Stimulated activated naive CD4-positive, alpha-beta T cell (primary cell): Measurements from ENCODE around the gene MATCAP1.

ENCODE experiments used
- DNase-seq, 6 experiments: peaks; one replicate each; lab custom pipeline; 2025; lab: John Stamatoyannopoulos, UW

MATCAP1 gene

DNA sequence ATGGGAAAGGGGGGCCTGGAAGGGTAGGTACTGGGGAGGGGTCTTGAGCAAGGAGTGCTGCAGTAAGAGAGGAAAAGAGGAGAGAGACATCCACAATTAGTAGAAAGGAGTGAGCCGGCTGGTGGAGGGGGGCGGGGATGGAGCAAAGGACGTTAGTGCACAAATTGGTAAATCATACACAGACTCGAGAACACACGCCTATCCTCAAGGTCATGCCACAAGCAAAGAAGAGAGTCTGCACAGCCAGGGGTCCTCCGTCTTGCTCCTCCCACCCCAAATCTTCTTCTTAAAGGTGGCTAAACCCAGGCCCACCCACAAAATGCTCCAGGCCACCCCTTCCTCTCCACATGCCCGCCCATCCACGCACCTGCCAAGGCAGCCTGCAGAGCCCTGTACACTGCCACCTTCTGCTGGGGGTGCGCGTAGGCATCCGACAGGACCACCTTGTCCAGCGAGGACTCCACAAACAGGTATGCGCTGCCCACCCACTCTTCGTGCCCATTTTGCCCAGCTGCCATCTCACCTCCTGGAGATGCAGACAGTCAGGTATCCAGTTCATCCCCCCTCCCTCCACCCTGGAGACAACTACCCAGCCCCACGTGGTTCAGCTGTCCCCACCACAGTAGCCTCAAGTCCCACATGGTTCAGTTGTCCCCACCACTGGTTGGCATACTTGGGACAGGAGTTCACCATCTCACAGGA, 27.5 kb downstream of the MATCAP1 start:
- DNase-seq, result no peak

DNA sequence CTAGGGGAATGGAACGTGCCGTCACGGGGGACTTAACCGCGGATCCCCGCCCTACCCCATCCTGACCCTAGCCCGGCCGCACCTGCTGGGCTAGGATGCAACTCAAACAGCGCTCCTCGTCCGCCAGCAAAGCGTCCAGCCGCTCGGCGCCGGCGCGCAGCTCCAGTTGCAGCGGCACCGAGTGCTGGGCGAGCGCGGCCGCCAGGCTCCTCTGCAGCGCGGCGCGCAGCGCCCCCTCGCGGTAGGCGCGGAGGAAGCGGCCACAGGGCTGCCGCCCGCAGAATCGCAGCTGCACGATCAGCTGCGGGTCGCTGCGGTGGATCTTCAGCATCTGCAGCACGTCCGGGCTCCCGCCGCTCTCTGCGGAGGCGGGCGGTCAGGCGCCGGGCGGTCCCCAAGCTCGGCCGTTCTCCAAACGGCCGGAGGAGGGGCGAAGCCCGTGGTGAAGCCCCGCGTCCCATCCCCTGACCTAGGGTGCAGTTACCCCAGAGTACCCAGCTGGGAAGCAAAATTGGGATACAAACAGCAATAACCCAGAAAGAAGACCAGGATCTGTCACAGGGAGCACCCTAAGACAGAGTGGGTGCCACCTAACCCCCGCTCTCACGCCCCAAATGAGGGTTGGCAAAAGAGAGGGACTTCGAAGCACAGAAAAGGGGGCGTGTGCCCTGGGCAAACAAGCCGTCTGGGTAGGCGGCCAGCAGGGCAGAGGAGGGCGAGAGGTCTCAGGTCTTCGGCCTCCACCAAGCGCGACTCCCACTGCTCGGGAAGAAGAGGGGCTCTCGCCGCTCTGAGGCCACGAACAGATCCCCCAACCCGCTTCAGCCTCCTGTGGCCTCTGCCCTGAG, 28.2 kb downstream of the MATCAP1 start:
- DNase-seq, result peak; percentile 46 to 86 (median 67)

DNA sequence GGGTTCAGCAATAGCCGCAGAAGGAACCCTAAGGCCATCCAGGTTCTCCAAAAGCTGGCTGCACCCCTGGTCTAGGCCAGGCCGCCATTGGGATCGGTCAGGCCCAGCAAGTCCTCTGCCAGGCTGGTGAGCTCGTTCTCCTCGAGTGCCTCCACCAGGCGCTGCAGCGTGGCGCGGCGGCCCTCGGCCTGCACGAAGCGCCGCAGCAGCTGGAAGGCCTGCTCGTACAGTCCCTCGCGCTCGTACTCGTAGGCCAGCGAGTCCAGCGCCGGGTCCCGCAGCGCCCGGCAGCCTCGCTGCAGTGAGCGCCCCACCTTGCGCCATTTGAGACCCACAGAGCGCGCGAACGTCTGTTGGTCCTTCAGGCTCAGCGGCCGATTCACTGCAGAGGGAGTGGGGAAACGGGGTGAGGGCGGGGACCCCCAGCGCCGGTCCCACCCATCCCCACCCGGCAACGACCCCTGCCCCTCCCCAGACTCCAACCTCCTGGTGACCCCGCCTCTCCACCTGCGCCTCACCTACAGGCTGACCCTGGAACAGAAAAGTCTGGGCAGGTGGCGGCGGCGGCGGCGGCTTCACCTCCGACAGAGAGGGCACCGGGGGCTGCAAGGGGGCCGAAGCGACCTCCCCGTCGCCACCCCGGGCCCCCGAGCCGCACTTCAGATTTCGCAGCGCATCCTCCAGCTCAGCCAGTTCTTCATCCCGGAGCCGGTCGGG, 29.0 kb downstream of the MATCAP1 start:
- peak in 1 of 6 experiments; percentile 42 for DNase-seq

DNA sequence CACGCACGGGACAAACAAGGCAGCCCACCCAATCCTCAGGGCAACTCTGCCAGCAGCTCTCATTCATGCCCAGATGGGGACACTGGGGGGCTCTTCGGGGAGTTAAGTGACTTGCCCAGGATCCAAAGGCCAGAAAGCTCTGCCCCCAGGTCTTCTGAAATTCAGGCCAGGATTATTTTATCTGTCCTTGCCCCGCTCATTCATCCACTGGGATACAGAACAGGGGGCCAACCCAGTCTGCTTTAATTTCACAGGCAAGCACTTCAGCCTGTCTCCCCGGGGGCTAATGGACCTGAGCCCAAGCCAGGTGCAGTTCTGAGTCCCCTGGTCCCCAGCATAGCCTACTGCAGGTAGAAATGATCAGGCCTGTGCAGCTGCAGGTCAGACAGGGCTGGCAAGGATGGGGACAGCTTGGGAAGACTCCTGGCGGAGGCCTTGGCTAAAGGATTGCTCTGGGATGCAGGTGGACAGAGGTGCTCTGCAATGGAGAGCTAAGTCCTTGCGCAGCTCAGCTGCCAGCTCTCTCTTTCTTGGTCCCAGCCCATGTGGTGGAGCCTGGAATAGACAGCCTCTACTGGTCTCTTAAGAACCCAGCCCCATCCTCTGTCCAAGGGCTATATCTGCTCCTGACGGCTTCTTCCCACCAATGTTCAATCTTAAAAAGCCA, 32.2 kb downstream of the MATCAP1 start:
- no peak for DNase-seq

GRCh38 chr16:67150833-67151396, 32.8 kb downstream of the MATCAP1 start, which contains the start of gene B3GNT9:
TSS of gene B3GNT9 (minus strand) at chr16:67150998. CDS start at chr16:67150485, 513 bp downstream.
- DNase-seq, result no peak

DNA sequence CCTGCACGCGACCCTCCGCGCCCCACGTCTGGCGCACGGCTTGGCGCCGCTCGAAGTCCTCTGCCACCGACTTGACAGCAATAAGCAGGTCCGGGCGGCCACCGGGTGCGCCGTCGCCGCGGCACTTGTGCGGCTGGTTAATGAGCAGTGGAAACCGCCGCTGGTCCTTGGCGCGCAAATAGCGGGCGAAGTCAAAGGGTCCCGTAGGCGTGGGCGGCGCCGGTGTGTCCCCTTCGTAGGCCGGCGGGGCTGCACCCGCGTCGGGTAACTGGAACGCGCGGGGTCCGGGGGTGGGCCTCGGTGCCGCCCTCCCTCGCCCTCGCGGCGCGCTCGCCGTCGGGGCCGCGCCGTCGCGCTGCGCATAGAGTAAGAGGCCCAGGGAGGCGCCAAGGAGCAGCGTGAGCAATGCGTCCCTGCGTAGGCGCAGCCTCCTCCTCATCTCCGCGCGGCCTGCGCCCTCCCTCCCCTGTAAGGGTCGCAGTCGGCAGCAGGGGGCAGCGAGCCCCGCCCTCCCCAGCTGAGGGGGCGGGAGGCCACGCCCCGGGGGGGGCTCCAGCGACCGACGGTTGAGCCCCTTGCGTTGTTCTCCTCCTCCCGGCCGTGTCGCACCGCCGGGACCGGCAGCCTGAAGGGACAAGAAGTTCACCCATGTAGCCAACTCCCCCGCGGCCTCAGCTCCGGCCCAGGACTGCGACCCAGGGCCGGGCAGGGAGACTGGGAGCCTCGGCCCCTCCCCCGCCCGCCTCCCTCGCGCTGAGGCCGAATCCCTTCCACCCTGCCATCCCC, 33.5 kb downstream of the MATCAP1 start:
- DNase-seq, result peak in 1 of 6 experiments; percentile 12

DNA sequence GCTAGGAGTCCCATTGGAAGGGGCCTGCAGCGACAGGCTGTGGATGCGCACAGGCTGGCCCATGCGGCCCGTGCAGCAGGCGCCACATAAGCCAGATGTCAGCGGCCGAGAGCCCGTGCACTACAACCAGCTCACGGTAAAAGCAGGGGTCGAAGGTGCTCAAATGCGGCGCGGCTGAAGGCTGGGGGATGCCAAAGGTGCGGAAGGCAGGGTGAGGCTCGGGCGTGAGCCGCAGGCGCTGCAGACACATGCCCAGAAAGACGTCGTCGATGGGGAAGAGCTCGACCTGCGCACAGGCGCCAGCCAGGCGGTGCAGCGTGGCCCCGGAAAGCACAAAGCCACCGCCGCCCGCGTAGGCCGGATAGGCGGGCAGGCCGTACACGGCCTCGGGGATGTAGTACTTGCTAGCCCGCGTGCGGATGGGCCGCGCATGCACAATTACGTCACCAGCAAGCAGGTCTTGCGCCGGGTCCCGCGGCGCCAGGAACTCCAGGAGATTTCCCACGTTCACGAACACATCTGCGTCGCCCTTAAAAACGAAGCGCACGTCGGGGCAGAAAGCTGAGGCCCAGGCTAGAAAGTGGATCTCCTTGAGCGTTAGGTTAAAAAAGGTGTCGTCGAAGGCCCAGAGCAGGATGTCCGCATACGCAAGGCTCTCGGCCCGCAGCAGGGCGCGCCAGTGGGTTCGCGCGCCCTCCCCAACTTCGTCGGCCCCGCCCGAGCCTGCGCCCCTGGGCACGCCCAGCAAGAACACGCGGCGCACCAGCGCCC, 34.3 kb downstream of the MATCAP1 start:
- DNase-seq, result no peak

DNA sequence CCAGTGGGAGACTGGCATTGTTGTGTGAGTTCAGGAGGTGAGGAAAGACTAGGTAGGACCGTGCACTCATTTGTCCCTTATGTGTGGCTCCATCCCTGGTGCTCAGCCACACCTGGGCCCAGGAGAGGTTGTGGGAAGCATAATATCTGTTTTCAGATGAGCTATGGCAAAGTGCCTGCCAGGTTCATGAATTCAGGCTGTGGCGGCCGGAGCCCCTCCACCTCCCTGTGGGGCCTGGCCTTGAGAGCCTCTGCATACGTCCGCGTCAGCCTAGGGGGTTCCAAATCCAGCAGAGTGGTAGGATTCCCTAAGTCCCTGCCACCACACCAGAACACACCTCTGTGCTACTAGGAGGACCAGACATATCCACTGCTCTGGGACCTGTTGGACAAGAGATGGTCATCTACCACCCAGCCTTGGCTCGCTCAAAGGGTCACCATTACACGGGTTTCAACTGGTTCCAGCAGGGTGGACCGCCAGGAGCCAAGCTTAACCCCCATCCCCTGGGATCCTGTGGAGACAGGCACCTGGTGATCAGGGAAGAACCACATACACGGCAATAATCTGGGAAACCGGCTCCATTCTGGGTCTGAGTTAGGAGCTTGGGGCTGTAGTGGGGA, 35.0 kb downstream of the MATCAP1 start:
- no peak for DNase-seq

DNA sequence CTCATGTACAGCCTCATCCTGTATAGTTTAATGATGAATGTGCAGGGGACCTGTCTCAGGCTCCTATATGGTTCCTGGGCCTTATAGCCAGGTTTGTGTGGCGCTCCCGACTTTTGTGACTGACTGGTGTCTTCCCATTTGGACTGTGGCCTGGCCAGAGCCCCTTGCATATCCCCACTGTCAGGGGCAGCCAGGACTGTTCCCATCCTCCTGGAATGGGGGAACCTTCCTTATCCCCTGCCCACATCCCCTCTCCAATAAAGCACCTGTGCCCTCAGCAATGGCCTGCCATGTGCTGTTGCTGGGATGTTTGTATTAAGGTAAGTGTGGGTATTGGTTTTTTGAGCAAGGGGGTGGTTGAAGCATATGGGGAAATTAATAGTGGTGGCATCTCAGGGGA, 35.5 kb downstream of the MATCAP1 start:
- DNase-seq, result no peak

DNA sequence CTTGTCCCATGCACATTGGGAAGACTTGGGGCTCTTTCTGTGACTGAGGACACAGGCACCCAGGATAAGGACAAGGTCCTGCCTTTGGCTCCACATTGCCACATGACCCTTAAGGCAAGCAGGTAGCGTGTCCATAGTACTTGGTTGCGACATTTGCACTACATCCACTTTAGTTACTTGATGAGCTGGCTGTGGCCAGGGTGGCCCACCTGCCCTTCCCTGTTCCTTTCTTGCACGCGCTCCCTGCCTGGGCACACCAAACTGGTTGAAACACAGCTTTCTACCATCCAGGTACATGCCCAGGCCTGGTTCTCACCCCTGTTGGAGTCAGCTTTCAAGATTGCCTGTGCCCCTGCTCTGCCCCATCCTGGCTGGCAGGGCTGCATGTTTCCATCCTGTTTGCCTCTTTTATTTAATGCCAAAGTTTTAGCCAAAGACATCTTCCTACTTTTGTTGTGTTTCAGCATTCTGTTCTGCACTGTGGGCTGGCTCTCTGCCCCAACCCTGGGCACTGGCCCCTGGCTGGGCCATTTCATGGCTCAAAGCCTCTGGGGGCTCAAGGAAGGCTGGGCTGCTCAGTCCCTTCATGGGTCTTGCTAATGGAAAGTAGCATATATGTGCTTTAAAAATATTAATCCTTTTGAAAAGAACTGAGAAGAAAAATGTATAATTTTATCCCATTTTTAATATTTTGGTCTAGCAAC, 36.2 kb downstream of the MATCAP1 start:
- no peak for DNase-seq

- no peak for DNase-seq
Measured at GRCh38 chr16:67146523-67147357, 37.0 kb downstream of the MATCAP1 start.

DNA sequence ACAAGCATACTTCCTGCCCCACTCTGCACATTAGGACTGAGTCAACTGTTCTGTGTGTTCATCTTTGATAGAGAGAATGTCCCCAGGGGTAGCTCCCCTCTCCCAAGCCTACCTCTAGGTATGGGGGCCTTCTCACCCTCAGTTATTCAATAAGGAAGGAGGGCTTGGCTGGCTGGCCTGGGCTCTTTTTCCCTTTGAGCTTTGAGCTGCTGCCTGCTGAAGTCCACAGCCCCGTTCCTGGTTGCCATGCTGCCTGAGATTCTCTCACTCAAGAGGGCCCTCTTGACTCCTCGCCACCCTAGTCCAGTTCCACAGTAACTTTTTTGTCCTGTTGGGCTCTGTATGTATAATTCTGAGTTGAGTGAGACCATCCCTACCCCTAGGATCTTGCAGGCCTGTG, 38.0 kb downstream of the MATCAP1 start:
- no peak for DNase-seq

DNA sequence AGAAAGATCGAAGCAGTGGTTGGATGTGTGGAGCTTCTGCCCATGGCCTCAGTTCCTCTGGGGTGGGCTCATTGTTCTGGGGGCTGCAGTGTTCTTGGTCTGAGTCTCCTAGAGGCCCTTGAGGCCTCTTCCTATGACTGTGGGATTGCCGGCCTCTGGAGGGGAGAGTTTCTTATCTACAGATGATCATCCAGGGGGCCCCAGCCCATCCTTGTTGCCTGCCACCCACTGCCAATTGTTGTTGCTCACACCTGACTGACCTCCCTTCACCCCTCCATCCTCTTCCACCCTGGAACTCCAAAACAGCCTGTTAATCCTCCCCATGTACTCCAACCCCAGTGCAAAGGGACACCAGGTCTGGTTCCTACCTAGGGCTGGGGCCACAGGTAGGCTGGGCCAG, 38.8 kb downstream of the MATCAP1 start:
- no peak for DNase-seq

- no peak for DNase-seq
Measured at GRCh38 chr16:67142342-67142741, 41.4 kb downstream of the MATCAP1 start.

DNA sequence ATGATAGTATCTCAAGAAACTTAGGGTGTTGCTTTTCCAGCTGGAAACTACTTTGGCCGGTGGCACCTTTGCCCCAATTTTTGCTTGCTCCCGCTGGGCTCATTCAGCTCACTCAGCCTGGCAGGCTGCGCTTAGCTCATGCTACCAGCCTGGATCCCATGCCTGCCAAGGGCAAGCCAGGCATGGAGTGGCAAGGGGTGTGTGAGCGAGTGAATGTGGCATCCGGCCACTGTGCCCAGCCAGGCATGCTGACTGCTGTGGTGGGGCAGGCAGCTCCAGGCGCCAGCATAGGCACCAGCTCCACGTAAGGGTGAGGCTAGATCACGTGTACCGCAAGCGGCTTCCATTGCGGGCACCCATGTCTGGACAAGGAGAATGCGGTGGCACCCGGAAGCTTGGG, 42.4 kb downstream of the MATCAP1 start:
- DNase-seq, result no peak

DNA sequence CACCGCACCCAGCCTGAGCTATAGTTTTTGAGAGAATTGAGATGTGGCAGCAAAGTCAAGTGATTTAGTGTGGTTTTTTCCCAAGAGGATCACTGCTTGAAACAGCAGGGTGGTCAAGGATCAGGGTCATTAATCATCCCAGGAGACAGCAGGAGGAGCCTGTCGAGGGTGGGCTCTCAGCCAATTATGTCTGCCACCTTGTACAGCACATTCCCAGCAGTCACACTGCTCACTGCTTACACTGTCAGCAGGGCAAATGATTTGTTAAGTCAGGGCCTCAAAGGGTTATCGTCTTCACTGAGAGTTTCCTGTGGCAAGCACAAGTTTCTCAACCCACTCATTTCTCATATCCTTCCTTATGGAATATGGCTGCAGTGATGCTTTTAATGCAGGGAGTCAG, 46.2 kb downstream of the MATCAP1 start:
- no peak for DNase-seq

DNA sequence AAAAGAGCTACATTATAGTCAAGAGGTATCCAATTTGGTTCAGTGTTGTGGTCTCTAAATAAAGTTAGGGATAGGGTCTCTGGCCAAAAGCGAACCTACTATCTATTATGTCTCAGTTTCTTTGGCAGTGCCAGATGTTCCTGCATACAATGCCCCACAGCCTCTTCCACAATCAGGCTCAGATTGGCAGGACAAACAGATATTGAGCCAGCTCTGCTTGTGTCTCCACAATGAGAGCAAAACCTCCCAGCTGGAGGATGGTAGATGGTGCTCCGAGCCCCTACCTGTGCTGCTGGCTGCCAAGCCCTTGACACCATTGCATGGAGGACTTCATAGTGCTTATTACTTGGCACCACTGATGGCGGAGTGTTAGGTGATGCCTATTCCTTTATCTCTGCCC, 54.3 kb downstream of the MATCAP1 start:
- no peak for DNase-seq

DNA sequence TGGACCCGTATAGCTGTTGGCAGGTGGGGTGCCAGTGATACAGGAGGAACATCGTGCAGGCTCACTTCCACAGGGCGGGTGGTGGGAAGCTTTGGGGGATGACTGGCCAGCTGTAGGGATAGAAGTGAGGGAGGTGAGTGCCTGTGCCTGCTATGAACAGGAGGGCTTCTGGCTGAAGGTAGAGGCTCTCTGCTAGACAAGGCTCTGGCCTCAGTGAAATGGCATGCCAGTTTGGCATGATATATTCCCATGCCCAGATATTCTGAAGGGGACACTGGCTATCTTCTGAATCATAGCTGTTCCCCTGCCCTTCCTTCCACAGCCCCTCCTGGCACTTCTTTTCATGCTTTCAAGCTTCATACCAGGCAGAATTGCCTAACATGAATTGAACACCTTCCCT, 54.9 kb downstream of the MATCAP1 start:
- DNase-seq, result no peak
